CD14-positive monocyte (primary cell): ENCODE results near the gene MASP2. TPM values are rescaled to one million over a fixed set of nuclear protein-coding genes. Genes with fewer than 3 reads are reported as not detected.
"Not testable (repeated sequence)": the region's sequence is repeated elsewhere in the genome, so short reads cannot be mapped to it uniquely, and the experiment has no call there.

Experiments
- DNase-seq, 3 donors: peaks; one replicate each; pipeline ENCODE4 v3.0.0-alpha.2; 2011 to 2022
- H2AFZ ChIP-seq: 2 replicates; pipeline ENCODE4 v1.6.0; 2012; ENCODE audit warnings: mild to moderate bottlenecking, low read depth, low read length, inconsistent platforms; ENCODE audit not compliant: insufficient read depth, poor library complexity, severe bottlenecking
- H3K27ac ChIP-seq, 2 donors: 1 replicate in 1 of 2; 2 replicates in 1 of 2; pipeline ENCODE4 v1.5.1; 2012 to 2013; ENCODE audit warnings: low read length in 2 of 2, control low read depth in 1 of 2, inconsistent platforms in 1 of 2, low read depth in 1 of 2, mild to moderate bottlenecking in 1 of 2
- H3K27me3 ChIP-seq, 2 donors: one replicate each; pipeline versions ENCODE4 v1.6.0 to v1.6.1; 2011 to 2013; ENCODE audit warnings: low read length in 2 of 2; ENCODE audit not compliant: control insufficient read depth in 2 of 2, insufficient read depth in 2 of 2
- H3K36me3 ChIP-seq, 2 donors: replicated peaks in 1 of 2; 1 replicate in 1 of 2; 2 replicates in 1 of 2; pipeline versions ENCODE4 v1.5.1 to v1.6.1; 2012 to 2013; ENCODE audit warnings: low read length in 2 of 2, control low read depth in 1 of 2, inconsistent platforms in 1 of 2, mild to moderate bottlenecking in 1 of 2; ENCODE audit not compliant: insufficient read depth in 2 of 2, control insufficient read depth in 1 of 2
- H3K4me1 ChIP-seq, 2 donors: 1 replicate in 1 of 2; 2 replicates in 1 of 2; pipeline versions ENCODE4 v1.5.1 to v1.6.1; 2012 to 2013; ENCODE audit warnings: low read length in 2 of 2, control low read depth in 1 of 2, inconsistent platforms in 1 of 2, mild to moderate bottlenecking in 1 of 2, moderate library complexity in 1 of 2; ENCODE audit not compliant: insufficient read depth in 2 of 2, control insufficient read depth in 1 of 2
- H3K4me2 ChIP-seq: replicated peaks from 2 replicates; pipeline ENCODE3; 2012; ENCODE audit warnings: low read length, moderate library complexity, mild to moderate bottlenecking; ENCODE audit not compliant: poor library complexity, severe bottlenecking; ENCODE audit errors: extremely low read depth
- H3K4me3 ChIP-seq, 3 experiments: fragments of 200-600 bp in 1 of 3; sonication (generic) in 1 of 3; replicated peaks in 1 of 3; 1 replicate in 2 of 3; 2 replicates in 1 of 3; pipeline ENCODE4 v1.5.1; 2011 to 2013; ENCODE audit warnings: low read length in 3 of 3, mild to moderate bottlenecking in 3 of 3, control low read depth in 2 of 3, low read depth in 2 of 3, inconsistent platforms in 1 of 3, moderate library complexity in 1 of 3
- H3K79me2 ChIP-seq: 2 replicates; pipeline ENCODE4 v1.6.0; 2012; ENCODE audit warnings: mild to moderate bottlenecking, control low read depth, inconsistent platforms, low read length, moderate library complexity; ENCODE audit not compliant: insufficient read depth
- H3K9ac ChIP-seq: 2 replicates; pipeline ENCODE4 v1.6.0; 2017; ENCODE audit warnings: low read length, mild to moderate bottlenecking; ENCODE audit not compliant: insufficient read depth, poor library complexity, severe bottlenecking
- H3K9me3 ChIP-seq, 2 donors: replicated peaks in 1 of 2; 1 replicate in 1 of 2; 2 replicates in 1 of 2; pipeline versions ENCODE4 v1.5.1 to v1.6.1; 2012 to 2013; ENCODE audit warnings: low read length in 2 of 2, control low read depth in 1 of 2; ENCODE audit not compliant: control insufficient read depth in 1 of 2, insufficient read depth in 1 of 2
- H4K20me1 ChIP-seq: 2 replicates; pipeline ENCODE4 v1.6.0; 2012; ENCODE audit warnings: mild to moderate bottlenecking, low read length, control low read depth, moderate library complexity; ENCODE audit not compliant: insufficient read depth
- H3K27ac Mint-ChIP-seq, 7 donors: one replicate each; pipeline ENCODE4 v1.8.0; 2020; ENCODE audit warnings: mild to moderate bottlenecking in 7 of 7, mixed read lengths in 7 of 7, moderate library complexity in 6 of 7, inconsistent platforms in 2 of 7
- H3K27me3 Mint-ChIP-seq, 3 donors: one replicate each; pipeline ENCODE4 v1.8.0; 2021 to 2022; ENCODE audit warnings: low read depth in 3 of 3, mild to moderate bottlenecking in 3 of 3, mixed read lengths in 3 of 3, moderate library complexity in 3 of 3, inconsistent platforms in 1 of 3
- H3K36me3 Mint-ChIP-seq, 2 donors: one replicate each; pipeline ENCODE4 v1.8.0; 2020; ENCODE audit warnings: mixed read lengths in 2 of 2, inconsistent platforms in 1 of 2, mild to moderate bottlenecking in 1 of 2
- H3K4me1 Mint-ChIP-seq: one replicate; pipeline ENCODE4 v1.8.0; 2020; ENCODE audit warnings: mild to moderate bottlenecking, mixed read lengths
- H3K4me3 Mint-ChIP-seq, 2 donors: one replicate each; pipeline ENCODE4 v1.8.0; 2020; ENCODE audit warnings: mild to moderate bottlenecking in 2 of 2, mixed read lengths in 2 of 2, moderate library complexity in 1 of 2
- H3K9me3 Mint-ChIP-seq, 7 donors: one replicate each; pipeline ENCODE4 v1.8.0; 2020 to 2022; ENCODE audit warnings: mixed read lengths in 7 of 7, mild to moderate bottlenecking in 6 of 7, moderate library complexity in 6 of 7, inconsistent platforms in 2 of 7
- CTCF ChIP-seq: fragments of 200-600 bp; IDR thresholded peaks from one replicate; pipeline ENCODE4 v1.8.0; 2022; ENCODE audit warnings: antibody characterized with exemption, mild to moderate bottlenecking
- WGBS: methylation state at CpG from one replicate; pipeline ENCODE4 v1.1.5; 2013; ENCODE audit warnings: missing lambda C conversion rate; ENCODE audit not compliant: insufficient coverage; 5-methylcytosine and 5-hydroxymethylcytosine counted together
- intact Hi-C, 2 donors: fragments of 100-400 bp; cut with micrococcal nuclease; formaldehyde crosslinking; loops; one replicate each; pipeline versions ENCODE4 v1.15.0 to v1.15.1; 2023
- polyA minus RNA-seq: library from RNA; depleted of rRNA, polyadenylated mRNA; stranded (reverse); fragments of >200 nt; gene quantifications from 2 replicates; pipeline ENCODE4 v1.2.3, GENCODE V29; 2012
- polyA plus RNA-seq, 3 donors: library from polyadenylated mRNA; depleted of rRNA in 1 of 3; unstranded in 2 of 3; stranded (reverse) in 1 of 3; fragments of 300-500 nt in 2 of 3; fragments of >200 nt in 1 of 3; fragmentation: Illumina TruSeq in 2 of 3; gene quantifications; 1 replicate in 2 of 3; 2 replicates in 1 of 3; pipeline ENCODE4 v1.2.3, GENCODE V29; 2012 to 2021
- total RNA-seq, 12 experiments: library from RNA in 1 of 12; stranded (reverse) in 1 of 12; fragments of 120-200 nt in 1 of 12; gene quantifications; one replicate each; pipeline ENCODE4 v1.2.4 and lab custom pipeline; 2013 to 2026; ENCODE audit warnings: mixed read lengths in 6 of 12, inconsistent platforms in 1 of 12

MASP2 gene
- total RNA-seq (2013): not detected
- polyA plus RNA-seq: not detected
- 0.14 TPM in 1 of 2 replicates, not detected in the other for polyA minus RNA-seq
- 0 to 0.69 (median 0) reads per million in 11 experiments for total RNA-seq (lab: John Stamatoyannopoulos, UW)

DNA sequence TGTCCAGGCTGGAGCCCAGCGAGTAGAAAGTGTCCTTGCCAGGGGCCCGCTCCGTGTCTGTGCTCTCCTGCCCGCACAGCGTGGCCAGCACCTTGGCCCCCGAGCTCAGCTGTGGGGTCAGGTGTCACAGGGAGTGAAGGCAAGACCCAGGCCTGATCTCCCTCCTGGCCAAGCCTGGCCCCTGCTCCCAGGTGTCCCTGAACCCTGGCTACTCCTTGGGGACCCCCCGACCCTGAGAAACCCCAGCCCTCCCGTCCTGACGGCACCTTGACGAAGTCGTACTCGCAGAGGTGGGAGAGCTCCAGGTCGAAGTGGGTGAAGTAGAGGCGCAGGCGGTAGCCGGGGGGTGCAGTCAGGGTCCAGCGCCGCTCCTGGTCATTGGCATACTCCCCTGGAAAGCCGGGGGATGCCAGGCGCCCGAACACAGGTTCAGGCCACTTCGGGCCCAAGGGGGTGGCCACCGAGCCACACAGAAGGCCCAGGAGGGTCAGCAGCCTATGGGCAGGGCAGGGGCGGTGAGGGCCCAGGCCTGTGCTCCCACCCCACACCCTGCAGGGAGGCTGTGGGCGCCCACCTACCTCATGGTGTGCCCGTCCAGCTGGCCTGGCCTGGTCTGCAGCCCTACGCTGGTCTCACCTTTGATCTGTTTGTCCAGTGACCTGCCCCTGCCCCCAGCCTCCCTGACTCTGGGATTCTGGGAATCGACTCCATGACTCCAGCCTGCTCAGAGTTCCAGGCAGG, at the start of gene MASP2:
Gene MASP2 (minus strand): TSS at position 615 of the 741 bp plus-strand sequence. CDS start 32 bp downstream, at position 583.
- Histone ChIP-seq H3K9ac (no peak within 1 kb of the TSS), H3K27me3 (no peaks in the 10 kb centered on the region), H3K36me3 (no peaks in the 10 kb centered on the region), H3K4me1 (peaks cover 4 to 7% of the 10 kb centered on the region in 2 donors), H4K20me1 (no peaks in the 10 kb centered on the region), H2AFZ (no peak within 1 kb of the TSS), H3K9me3 (no peaks in the 10 kb centered on the region), H3K27ac (no peak within 1 kb of the TSS), H3K79me2 (no peaks in the 10 kb centered on the region), H3K4me2 (no peak within 1 kb of the TSS), H3K4me3 (no peak within 1 kb of the TSS)
- no peak within 1 kb of the TSS for H3K27ac Mint-ChIP-seq
- no peak for TF ChIP-seq CTCF
- peaks cover 7% of the 10 kb centered on the region for H3K4me1 Mint-ChIP-seq
- 97% methylated on average over 26 of the region's 28 CpGs for WGBS
- peaks cover 0 to 1% (median 0%) of the 10 kb centered on the region in 3 donors for H3K27me3 Mint-ChIP-seq
- DNase-seq: no peak
- H3K4me3 Mint-ChIP-seq: no peak within 1 kb of the TSS
- intact Hi-C loops: no loop called here
- peaks cover 0 to 6% (median 0%) of the 10 kb centered on the region in 7 donors for H3K9me3 Mint-ChIP-seq
- H3K36me3 Mint-ChIP-seq: no peaks in the 10 kb centered on the region

- H3K4me2 ChIP-seq, H3K4me1 ChIP-seq, H3K9me3 Mint-ChIP-seq, H3K4me1 Mint-ChIP-seq, intact Hi-C loops, H3K9ac ChIP-seq, H3K4me3 ChIP-seq, DNase-seq, H3K79me2 ChIP-seq, H3K9me3 ChIP-seq, H3K27ac ChIP-seq, H2AFZ ChIP-seq, H4K20me1 ChIP-seq, H3K27ac Mint-ChIP-seq, H3K4me3 Mint-ChIP-seq, H3K27me3 Mint-ChIP-seq, H3K27me3 ChIP-seq: not testable (repeated sequence)
- peaks cover 61 to 70% of the 10 kb centered on the region in 2 donors for H3K36me3 ChIP-seq
- no CpG with 5 or more reads among the region's 3 CpGs for WGBS
- H3K36me3 Mint-ChIP-seq: peaks cover 60 to 72% of the 10 kb centered on the region in 2 donors
Measured at GRCh38 chr1:11083784-11084183, 36.7 kb upstream of the MASP2 start.
